ENCODE measurements around the gene DPH7.

Gene DPH7

GRCh38 chr9:137588311-137588710 lies 9.6 kb upstream of the DPH7 start:
- H3K4me3 ChIP-seq (ENCODE audit: low read depth, low read length): no peak overlapping the region
- no peak for TF ChIP-seq CTCF (IDR thresholded peaks at IDR 0.05; ENCODE audit: insufficient read depth, low read depth, low read length, missing control alignments)
- DNase-seq (ENCODE audit: low read depth): no peak

GRCh38 chr9:137586854-137587253 lies 8.1 kb upstream of the DPH7 start:
- no peak overlapping the region for H3K4me3 ChIP-seq (ENCODE audit: low read depth, low read length)
- DNase-seq (ENCODE audit: low read depth): no peak
- TF ChIP-seq CTCF (IDR thresholded peaks at IDR 0.05; ENCODE audit: insufficient read depth, low read depth, low read length, missing control alignments): no peak

GRCh38 chr9:137583957-137584356 lies 5.2 kb upstream of the DPH7 start:
- TF ChIP-seq CTCF (IDR thresholded peaks at IDR 0.05; ENCODE audit: insufficient read depth, low read depth, low read length, missing control alignments): no peak
- H3K4me3 ChIP-seq (ENCODE audit: low read depth, low read length): no peak overlapping the region
- no peak for DNase-seq (ENCODE audit: low read depth)

- TF ChIP-seq CTCF (IDR thresholded peaks at IDR 0.05; ENCODE audit: insufficient read depth, low read depth, low read length, missing control alignments): no peak
- no peak for DNase-seq (ENCODE audit: low read depth)
These were observed 4.6 kb upstream of the DPH7 start for GRCh38 chr9:137583347-137583746.

GRCh38 chr9:137582286-137582860 lies 3.6 kb upstream of the DPH7 start:
- peak; percentile 4 for TF ChIP-seq CTCF (IDR thresholded peaks at IDR 0.05; ENCODE audit: insufficient read depth, low read depth, low read length, missing control alignments)
- DNase-seq (ENCODE audit: low read depth): no peak
- no peak overlapping the region for H3K4me3 ChIP-seq (ENCODE audit: low read depth, low read length)

More at GRCh38 chr9:137583347-137583746, 4.6 kb upstream of the DPH7 start:
- no peak overlapping the region for H3K4me3 ChIP-seq (ENCODE audit: low read depth, low read length)

- no peak overlapping the region for H3K4me3 ChIP-seq (ENCODE audit: low read depth, low read length)
- DNase-seq (ENCODE audit: low read depth): no peak
- TF ChIP-seq CTCF (IDR thresholded peaks at IDR 0.05; ENCODE audit: insufficient read depth, low read depth, low read length, missing control alignments): no peak
These were observed 2.9 kb upstream of the DPH7 start for GRCh38 chr9:137581361-137582285.
